ENCODE results near the gene PLOD1.
"Not testable (repeated sequence)": the region's sequence is repeated elsewhere in the genome, so short reads cannot be mapped to it uniquely, and the experiment has no call there.

The PLOD1 gene

GRCh38 chr1:11912000-11912399, 22.5 kb upstream of the PLOD1 start:
- no peak overlapping the region for H3K27ac ChIP-seq (ENCODE audit: low read depth in 2 of 2, low read length in 2 of 2)
- H3K4me3 ChIP-seq (ENCODE audit: low read length in 2 of 2), result no peak overlapping the region
- peaks cover 2 to 6% of the 10 kb centered on the region in 2 donors for H3K4me1 ChIP-seq (ENCODE audit: control insufficient read depth in 2 of 2, insufficient read depth in 2 of 2, low read length in 2 of 2)
- H3K9ac ChIP-seq (ENCODE audit: low read depth in 1 of 2, low read length in 2 of 2), result no peak overlapping the region
- H3K27me3 ChIP-seq (ENCODE audit: control insufficient read depth in 2 of 2, insufficient read depth in 2 of 2, low read length in 2 of 2), result no peaks in the 10 kb centered on the region
- peaks cover 0 to 6% of the 10 kb centered on the region in 2 donors for H3K36me3 ChIP-seq (ENCODE audit: control insufficient read depth in 2 of 2, insufficient read depth in 2 of 2, low read length in 2 of 2)
- no peaks in the 10 kb centered on the region for H3K9me3 ChIP-seq (ENCODE audit: control insufficient read depth in 2 of 2, low read length in 2 of 2)

DNA sequence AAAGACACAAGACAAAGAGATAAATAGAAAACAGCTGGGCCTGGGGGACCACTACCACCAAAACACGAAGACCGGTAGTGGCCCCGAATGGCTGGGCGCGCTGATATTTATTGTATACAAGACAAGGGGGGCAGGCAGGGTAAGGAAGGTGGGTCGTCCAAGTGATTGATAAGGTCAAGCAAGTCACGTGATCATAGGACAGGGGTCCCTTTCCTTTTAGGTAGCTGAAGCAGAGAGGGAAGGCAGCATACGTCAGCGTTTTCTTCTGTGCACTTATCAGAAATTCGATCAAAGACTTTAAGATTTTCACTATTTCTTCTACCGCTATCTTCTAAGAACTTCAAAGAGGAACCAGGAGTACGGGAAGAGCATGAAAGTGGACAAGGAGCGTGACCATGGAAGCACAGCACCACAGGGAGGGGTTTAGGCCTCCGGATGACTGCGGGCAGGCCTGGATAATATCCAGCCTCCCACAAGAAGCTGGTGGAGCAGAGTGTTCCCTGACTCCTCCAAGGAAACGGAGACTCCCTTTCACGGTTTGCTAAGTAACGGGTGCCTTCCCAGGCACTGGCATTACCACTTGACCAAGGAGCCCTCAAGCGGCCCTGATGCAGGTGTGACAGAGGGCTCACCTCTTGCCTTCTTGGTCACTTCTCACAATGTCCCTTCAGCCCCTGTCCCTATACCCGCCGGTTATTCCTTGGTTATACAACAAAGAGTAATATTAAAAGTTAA, 21.9 kb upstream of the PLOD1 start:
- H3K36me3 ChIP-seq (ENCODE audit: control insufficient read depth in 2 of 2, insufficient read depth in 2 of 2, low read length in 2 of 2); H3K4me1 ChIP-seq (ENCODE audit: control insufficient read depth in 2 of 2, insufficient read depth in 2 of 2, low read length in 2 of 2); H3K4me3 ChIP-seq (ENCODE audit: low read length in 2 of 2); H3K27me3 ChIP-seq (ENCODE audit: control insufficient read depth in 2 of 2, insufficient read depth in 2 of 2, low read length in 2 of 2); H3K9me3 ChIP-seq (ENCODE audit: control insufficient read depth in 2 of 2, low read length in 2 of 2); H3K27ac ChIP-seq (ENCODE audit: low read depth in 2 of 2, low read length in 2 of 2); H3K9ac ChIP-seq (ENCODE audit: low read depth in 1 of 2, low read length in 2 of 2): not testable (repeated sequence)

DNA sequence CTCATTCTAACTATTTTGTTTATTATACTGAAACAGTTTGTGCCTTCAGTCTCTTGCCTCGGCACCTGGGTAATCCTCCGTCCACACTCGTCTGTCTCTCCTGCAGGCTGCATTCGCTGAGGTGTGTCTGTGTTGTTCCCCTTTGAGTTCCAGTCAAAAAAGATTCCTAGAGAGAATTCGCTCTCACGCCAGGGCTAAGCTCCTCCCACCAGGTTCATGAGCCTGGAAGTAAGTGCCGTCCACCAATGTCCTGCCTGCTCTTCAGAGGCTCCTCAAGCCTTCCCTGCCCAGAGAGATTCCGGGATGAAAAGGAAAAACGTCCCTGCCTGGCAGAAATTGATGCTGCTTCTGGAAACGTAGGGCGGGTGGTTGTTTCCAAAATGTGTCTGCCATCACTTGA, 21.2 kb upstream of the PLOD1 start:
- no peak overlapping the region for H3K9ac ChIP-seq (ENCODE audit: low read depth in 1 of 2, low read length in 2 of 2)
- H3K27me3 ChIP-seq (ENCODE audit: control insufficient read depth in 2 of 2, insufficient read depth in 2 of 2, low read length in 2 of 2), result no peaks in the 10 kb centered on the region
- no peak overlapping the region for H3K27ac ChIP-seq (ENCODE audit: low read depth in 2 of 2, low read length in 2 of 2)
- H3K36me3 ChIP-seq (ENCODE audit: control insufficient read depth in 2 of 2, insufficient read depth in 2 of 2, low read length in 2 of 2), result peaks cover 3 to 11% of the 10 kb centered on the region in 2 donors
- peaks cover 2 to 6% of the 10 kb centered on the region in 2 donors for H3K4me1 ChIP-seq (ENCODE audit: control insufficient read depth in 2 of 2, insufficient read depth in 2 of 2, low read length in 2 of 2)
- H3K4me3 ChIP-seq (ENCODE audit: low read length in 2 of 2), result no peak overlapping the region
- H3K9me3 ChIP-seq (ENCODE audit: control insufficient read depth in 2 of 2, low read length in 2 of 2), result no peaks in the 10 kb centered on the region

DNA sequence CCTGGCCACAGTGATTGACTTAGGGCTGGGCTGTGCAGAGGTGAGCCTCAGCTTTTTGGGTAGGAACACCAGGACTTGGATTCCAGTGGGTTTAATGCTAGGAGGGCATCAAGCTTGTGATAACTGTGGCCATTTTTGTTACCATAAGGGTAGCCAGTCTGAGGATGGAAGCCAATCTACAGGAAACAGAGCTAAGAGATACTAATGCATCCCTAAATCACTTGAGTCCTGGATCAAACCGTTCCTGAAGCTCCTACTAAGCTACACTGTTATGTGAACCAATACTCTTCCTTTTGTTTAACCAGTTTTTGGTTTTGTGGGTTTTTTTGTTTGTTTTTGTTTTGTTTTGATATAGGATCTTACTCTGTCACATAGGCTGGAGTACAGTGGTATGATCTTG, 20.5 kb upstream of the PLOD1 start:
- H3K27ac ChIP-seq (ENCODE audit: low read depth in 2 of 2, low read length in 2 of 2), result no peak overlapping the region
- no peak overlapping the region for H3K4me3 ChIP-seq (ENCODE audit: low read length in 2 of 2)
- peaks cover 4 to 6% of the 10 kb centered on the region in 2 donors for H3K4me1 ChIP-seq (ENCODE audit: control insufficient read depth in 2 of 2, insufficient read depth in 2 of 2, low read length in 2 of 2)
- no peaks in the 10 kb centered on the region for H3K27me3 ChIP-seq (ENCODE audit: control insufficient read depth in 2 of 2, insufficient read depth in 2 of 2, low read length in 2 of 2)
- peaks cover 9 to 16% of the 10 kb centered on the region in 2 donors for H3K36me3 ChIP-seq (ENCODE audit: control insufficient read depth in 2 of 2, insufficient read depth in 2 of 2, low read length in 2 of 2)
- H3K9ac ChIP-seq (ENCODE audit: low read depth in 1 of 2, low read length in 2 of 2), result no peak overlapping the region
- H3K9me3 ChIP-seq (ENCODE audit: control insufficient read depth in 2 of 2, low read length in 2 of 2), result no peaks in the 10 kb centered on the region

GRCh38 chr1:11918799-11919519, 15.6 kb upstream of the PLOD1 start:
- H3K9ac ChIP-seq (ENCODE audit: low read depth in 1 of 2, low read length in 2 of 2), result no peak overlapping the region
- no peak overlapping the region for H3K4me3 ChIP-seq (ENCODE audit: low read length in 2 of 2)
- peaks cover 16 to 18% of the 10 kb centered on the region in 2 donors for H3K4me1 ChIP-seq (ENCODE audit: control insufficient read depth in 2 of 2, insufficient read depth in 2 of 2, low read length in 2 of 2)
- H3K36me3 ChIP-seq (ENCODE audit: control insufficient read depth in 2 of 2, insufficient read depth in 2 of 2, low read length in 2 of 2), result peaks cover 45 to 48% of the 10 kb centered on the region in 2 donors
- no peaks in the 10 kb centered on the region for H3K27me3 ChIP-seq (ENCODE audit: control insufficient read depth in 2 of 2, insufficient read depth in 2 of 2, low read length in 2 of 2)
- H3K9me3 ChIP-seq (ENCODE audit: control insufficient read depth in 2 of 2, low read length in 2 of 2), result no peaks in the 10 kb centered on the region
- no peak overlapping the region for H3K27ac ChIP-seq (ENCODE audit: low read depth in 2 of 2, low read length in 2 of 2)

DNA sequence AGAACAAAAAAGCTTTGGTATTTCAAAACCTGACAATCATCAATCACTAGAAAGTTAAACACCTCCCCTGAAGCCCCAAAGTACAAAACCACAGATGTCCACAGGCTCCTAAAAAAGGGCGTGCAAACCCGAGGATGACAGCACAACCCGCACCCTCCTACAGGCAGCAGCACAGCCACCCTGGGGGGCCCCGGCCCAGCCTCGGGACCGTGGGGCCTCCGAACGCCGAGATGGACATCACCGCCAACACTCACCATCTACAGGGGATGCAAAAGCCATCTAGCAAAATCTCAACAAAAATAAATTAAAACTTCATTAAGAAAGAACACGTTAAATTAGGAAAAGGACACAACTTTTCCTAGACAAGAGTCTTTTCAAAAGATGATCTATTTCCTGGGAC, 14.9 kb upstream of the PLOD1 start:
- no peak overlapping the region for H3K27ac ChIP-seq (ENCODE audit: low read depth in 2 of 2, low read length in 2 of 2)
- no peaks in the 10 kb centered on the region for H3K27me3 ChIP-seq (ENCODE audit: control insufficient read depth in 2 of 2, insufficient read depth in 2 of 2, low read length in 2 of 2)
- H3K9ac ChIP-seq (ENCODE audit: low read depth in 1 of 2, low read length in 2 of 2), result no peak overlapping the region
- H3K9me3 ChIP-seq (ENCODE audit: control insufficient read depth in 2 of 2, low read length in 2 of 2), result no peaks in the 10 kb centered on the region
- H3K4me3 ChIP-seq (ENCODE audit: low read length in 2 of 2), result no peak overlapping the region
- peaks cover 22 to 24% of the 10 kb centered on the region in 2 donors for H3K4me1 ChIP-seq (ENCODE audit: control insufficient read depth in 2 of 2, insufficient read depth in 2 of 2, low read length in 2 of 2)
- H3K36me3 ChIP-seq (ENCODE audit: control insufficient read depth in 2 of 2, insufficient read depth in 2 of 2, low read length in 2 of 2), result peaks cover 45 to 48% of the 10 kb centered on the region in 2 donors

DNA sequence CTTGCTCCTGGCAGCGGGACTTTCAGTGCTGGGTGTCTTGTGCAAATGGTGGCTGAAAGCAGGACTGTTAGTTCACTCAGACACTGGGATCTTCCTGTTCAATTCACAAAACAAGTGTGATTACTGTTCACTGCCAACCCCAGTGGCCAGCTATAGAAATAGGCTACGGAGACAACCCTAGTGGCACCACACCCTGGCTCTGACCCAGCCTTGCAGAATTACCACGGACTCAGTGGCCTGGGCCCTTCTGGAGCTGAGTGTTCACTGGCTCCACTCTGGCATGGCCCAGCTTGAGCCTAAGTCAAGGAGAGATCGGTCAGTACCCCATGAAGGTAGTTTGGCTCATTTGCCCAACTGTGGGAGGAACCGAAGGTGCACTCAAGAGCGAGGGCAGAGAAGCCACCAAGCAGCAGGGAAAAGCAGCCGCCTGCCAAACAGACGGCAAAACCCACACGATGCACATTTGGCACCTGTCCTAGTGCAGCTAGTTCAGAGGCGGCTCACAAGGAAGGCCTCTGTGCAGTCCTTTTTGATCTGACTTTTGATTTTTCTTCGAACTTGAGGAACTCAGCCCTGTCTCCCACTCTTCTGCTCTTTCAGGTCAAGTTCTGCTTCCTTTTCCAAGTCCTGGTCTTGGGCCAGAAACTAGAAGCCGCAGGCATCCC, 14.1 kb upstream of the PLOD1 start:
- Histone ChIP-seq H3K27me3 (ENCODE audit: control insufficient read depth in 2 of 2, insufficient read depth in 2 of 2, low read length in 2 of 2) (no peaks in the 10 kb centered on the region), H3K4me1 (ENCODE audit: control insufficient read depth in 2 of 2, insufficient read depth in 2 of 2, low read length in 2 of 2) (peaks cover 26 to 30% of the 10 kb centered on the region in 2 donors), H3K36me3 (ENCODE audit: control insufficient read depth in 2 of 2, insufficient read depth in 2 of 2, low read length in 2 of 2) (peaks cover 45 to 48% of the 10 kb centered on the region in 2 donors), H3K9ac (ENCODE audit: low read depth in 1 of 2, low read length in 2 of 2) (no peak overlapping the region), H3K4me3 (ENCODE audit: low read length in 2 of 2) (no peak overlapping the region), H3K27ac (ENCODE audit: low read depth in 2 of 2, low read length in 2 of 2) (no peak overlapping the region), H3K9me3 (ENCODE audit: control insufficient read depth in 2 of 2, low read length in 2 of 2) (no peaks in the 10 kb centered on the region)

DNA sequence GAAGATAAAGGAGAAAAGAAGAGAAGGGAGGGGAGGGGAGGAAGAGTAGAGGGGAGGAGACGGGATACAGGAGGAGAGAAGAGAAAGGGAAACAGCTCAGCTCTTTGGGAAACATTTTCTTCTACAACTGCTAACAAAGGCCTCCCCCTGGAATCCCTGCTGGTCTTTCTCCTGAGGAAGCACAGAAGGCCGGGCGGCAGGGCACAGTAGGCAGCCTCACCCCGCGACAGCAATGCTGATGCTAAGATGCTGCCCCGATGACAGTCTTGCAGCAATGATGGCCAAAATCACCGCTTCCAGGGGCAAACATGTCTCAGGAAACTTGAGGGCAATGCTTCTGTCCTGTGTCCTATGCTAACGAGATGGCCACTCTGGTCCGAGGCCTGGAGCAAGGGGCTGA, 13.5 kb upstream of the PLOD1 start:
- H3K9ac ChIP-seq (ENCODE audit: low read depth in 1 of 2, low read length in 2 of 2), result no peak overlapping the region
- H3K27me3 ChIP-seq (ENCODE audit: control insufficient read depth in 2 of 2, insufficient read depth in 2 of 2, low read length in 2 of 2), result no peaks in the 10 kb centered on the region
- no peak overlapping the region for H3K27ac ChIP-seq (ENCODE audit: low read depth in 2 of 2, low read length in 2 of 2)
- no peak overlapping the region for H3K4me3 ChIP-seq (ENCODE audit: low read length in 2 of 2)
- peaks cover 26 to 30% of the 10 kb centered on the region in 2 donors for H3K4me1 ChIP-seq (ENCODE audit: control insufficient read depth in 2 of 2, insufficient read depth in 2 of 2, low read length in 2 of 2)
- H3K36me3 ChIP-seq (ENCODE audit: control insufficient read depth in 2 of 2, insufficient read depth in 2 of 2, low read length in 2 of 2), result peaks cover 45 to 48% of the 10 kb centered on the region in 2 donors
- H3K9me3 ChIP-seq (ENCODE audit: control insufficient read depth in 2 of 2, low read length in 2 of 2), result no peaks in the 10 kb centered on the region

GRCh38 chr1:11923069-11923826, 11.3 kb upstream of the PLOD1 start:
- H3K4me1 ChIP-seq (ENCODE audit: control insufficient read depth in 2 of 2, insufficient read depth in 2 of 2, low read length in 2 of 2), result peaks cover 26 to 30% of the 10 kb centered on the region in 2 donors
- H3K9me3 ChIP-seq (ENCODE audit: control insufficient read depth in 2 of 2, low read length in 2 of 2), result no peaks in the 10 kb centered on the region
- H3K4me3 ChIP-seq (ENCODE audit: low read length in 2 of 2), result peak overlapping the region; percentile 19 to 75
- H3K36me3 ChIP-seq (ENCODE audit: control insufficient read depth in 2 of 2, insufficient read depth in 2 of 2, low read length in 2 of 2), result peaks cover 34 to 45% of the 10 kb centered on the region in 2 donors
- no peak overlapping the region for H3K27ac ChIP-seq (ENCODE audit: low read depth in 2 of 2, low read length in 2 of 2)
- no peak overlapping the region for H3K9ac ChIP-seq (ENCODE audit: low read depth in 1 of 2, low read length in 2 of 2)
- no peaks in the 10 kb centered on the region for H3K27me3 ChIP-seq (ENCODE audit: control insufficient read depth in 2 of 2, insufficient read depth in 2 of 2, low read length in 2 of 2)

- Histone ChIP-seq H3K4me1 (ENCODE audit: control insufficient read depth in 2 of 2, insufficient read depth in 2 of 2, low read length in 2 of 2) (peaks cover 25 to 28% of the 10 kb centered on the region in 2 donors), H3K27ac (ENCODE audit: low read depth in 2 of 2, low read length in 2 of 2) (no peak overlapping the region), H3K9me3 (ENCODE audit: control insufficient read depth in 2 of 2, low read length in 2 of 2) (no peaks in the 10 kb centered on the region), H3K27me3 (ENCODE audit: control insufficient read depth in 2 of 2, insufficient read depth in 2 of 2, low read length in 2 of 2) (no peaks in the 10 kb centered on the region), H3K36me3 (ENCODE audit: control insufficient read depth in 2 of 2, insufficient read depth in 2 of 2, low read length in 2 of 2) (peaks cover 32 to 41% of the 10 kb centered on the region in 2 donors), H3K9ac (ENCODE audit: low read depth in 1 of 2, low read length in 2 of 2) (no peak overlapping the region), H3K4me3 (ENCODE audit: low read length in 2 of 2) (peak overlapping the region; percentile 19 to 75)
These were observed 10.7 kb upstream of the PLOD1 start for GRCh38 chr1:11923827-11924113.
